Activated CD8-positive, alpha-beta T cell treated with anti-CD3 and anti-CD28 coated beads for 36 hours (primary cell): ENCODE data around the gene VDR. TPM values are rescaled to one million over a fixed set of nuclear protein-coding genes. Genes with fewer than 3 reads are reported as not detected.

ENCODE experiments used
- ATAC-seq: fragments of 200-7000 bp; cut with Tn5 transposase; one replicate; pipeline ENCODE4 v1.10.0; 2021; ENCODE audit warnings: mild to moderate bottlenecking, moderate library complexity
- CTCF ChIA-PET: fragments of 350-600 bp; sonication (Branson Sonifier 250); formaldehyde crosslinking; loops from one replicate; lab custom pipeline; 2021; ENCODE audit warnings: antibody characterized with exemption; lab: Charles Lee
- POLR2A ChIA-PET: fragments of 350-600 bp; sonication (Branson Sonifier 250); formaldehyde crosslinking; loops from one replicate; lab custom pipeline; 2021; ENCODE audit warnings: antibody characterized with exemption; lab: Charles Lee
- DNase-seq: peaks from one replicate; pipeline ENCODE4 v3.0.0-alpha.2; 2020
- H3K27ac Mint-ChIP-seq: one replicate; pipeline ENCODE4 v1.8.0; 2021; ENCODE audit warnings: mild to moderate bottlenecking, mixed read lengths
- H3K27me3 Mint-ChIP-seq: one replicate; pipeline ENCODE4 v1.8.0; 2021; ENCODE audit warnings: mixed read lengths
- H3K36me3 Mint-ChIP-seq: one replicate; pipeline ENCODE4 v1.8.0; 2021; ENCODE audit warnings: low read depth, mixed read lengths
- H3K4me1 Mint-ChIP-seq: one replicate; pipeline ENCODE4 v1.8.0; 2021; ENCODE audit warnings: low read depth, mixed read lengths
- H3K4me3 Mint-ChIP-seq: one replicate; pipeline ENCODE4 v1.8.0; 2021; ENCODE audit warnings: mild to moderate bottlenecking, moderate library complexity, mixed read lengths
- H3K9me3 Mint-ChIP-seq: one replicate; pipeline ENCODE4 v1.8.0; 2021; ENCODE audit warnings: mixed read lengths
- intact Hi-C: fragments of 100-400 bp; cut with micrococcal nuclease; formaldehyde crosslinking; loops from one replicate; pipeline ENCODE4 v1.10.0; 2022
- total RNA-seq, 2 experiments: library from RNA; stranded (reverse); gene quantifications; one replicate each; pipeline ENCODE4 v1.2.3, GENCODE V29; 2021
- TF ChIP-seq, protein P1 (sequence below): fragments of 200-600 bp; IDR thresholded peaks from one replicate; pipeline ENCODE4 v1.8.0; 2022; ENCODE audit warnings: antibody characterized with exemption, mild to moderate bottlenecking

The VDR gene
- 10 to 100 TPM; 84.6 to 86.4 TPM for total RNA-seq

DNA sequence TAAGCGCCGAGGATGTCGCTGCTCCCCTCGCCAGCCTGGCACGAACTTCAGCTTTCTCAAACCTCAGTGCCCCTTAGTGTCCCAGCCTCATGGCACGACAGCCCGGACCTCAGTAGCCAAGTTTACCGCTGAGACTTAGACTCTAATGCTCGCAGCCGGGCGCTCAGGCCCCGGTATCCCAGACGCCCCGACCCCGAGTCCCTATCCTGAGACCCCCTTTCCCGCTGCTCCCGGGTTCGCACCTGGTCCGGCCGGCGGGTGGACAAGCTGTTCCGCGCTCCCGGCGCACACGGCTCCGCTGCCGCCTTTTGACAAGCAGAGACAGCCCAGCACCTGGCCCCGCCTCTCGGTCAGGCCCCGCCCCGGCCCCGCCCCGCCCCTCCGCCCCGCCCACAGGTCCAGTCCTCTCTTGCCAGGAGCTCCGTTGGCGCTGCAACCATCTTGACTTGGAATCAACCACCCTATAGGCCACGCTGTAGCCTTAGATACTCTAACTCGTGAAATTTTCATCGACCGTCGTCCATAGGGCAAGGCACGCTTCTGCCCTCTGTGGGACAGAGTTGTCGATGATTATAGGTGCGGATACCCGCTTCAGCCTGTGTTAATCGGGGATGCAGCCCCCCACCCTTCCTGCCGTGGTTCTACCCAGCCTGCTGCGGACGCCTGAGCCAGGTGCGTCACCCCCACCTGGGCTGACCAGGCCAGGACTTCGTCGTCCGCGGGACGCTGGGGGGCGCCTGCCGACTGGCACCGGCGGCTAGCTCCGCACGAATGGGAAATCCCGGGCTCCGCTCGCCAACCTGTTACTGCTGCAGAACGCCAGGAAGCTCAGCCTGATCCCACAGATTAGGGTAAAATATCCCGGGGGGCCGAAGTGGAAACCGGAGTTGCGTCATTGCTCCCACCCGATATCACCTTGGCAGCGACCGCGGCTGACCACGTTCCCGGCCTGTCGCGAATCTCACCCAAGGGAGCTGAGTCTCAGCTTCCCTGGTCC lies at the start of gene VDR:
Gene VDR, minus strand, starts transcription at position 282 of the 997 bp plus-strand sequence. CDS start 25,881 bp downstream, outside the sequence.
- Mint-ChIP-seq H3K27me3 (peaks cover 20% of the 10 kb centered on the region), H3K4me3 (peak within 1 kb of the TSS; percentile 95), H3K9me3 (no peaks in the 10 kb centered on the region), H3K27ac (peak within 1 kb of the TSS; percentile 94), H3K36me3 (peaks cover 34% of the 10 kb centered on the region), H3K4me1 (peaks cover 43% of the 10 kb centered on the region)
- POLR2A ChIA-PET = interaction anchor here (0.7 to 3.7 kb wide), 12 partner anchors 9 to 183 kb away, joined by 3 to 57 read pairs (median 4); no protein-coding TSS in a partner anchor
- CTCF ChIA-PET = interaction anchor here (0.6 to 6.2 kb wide), 26 partner anchors 9 to 260 kb away, joined by 3 to 37 read pairs (median 4); partner anchors contain the start of gene TMEM106C
- TF ChIP-seq, protein P1, sequence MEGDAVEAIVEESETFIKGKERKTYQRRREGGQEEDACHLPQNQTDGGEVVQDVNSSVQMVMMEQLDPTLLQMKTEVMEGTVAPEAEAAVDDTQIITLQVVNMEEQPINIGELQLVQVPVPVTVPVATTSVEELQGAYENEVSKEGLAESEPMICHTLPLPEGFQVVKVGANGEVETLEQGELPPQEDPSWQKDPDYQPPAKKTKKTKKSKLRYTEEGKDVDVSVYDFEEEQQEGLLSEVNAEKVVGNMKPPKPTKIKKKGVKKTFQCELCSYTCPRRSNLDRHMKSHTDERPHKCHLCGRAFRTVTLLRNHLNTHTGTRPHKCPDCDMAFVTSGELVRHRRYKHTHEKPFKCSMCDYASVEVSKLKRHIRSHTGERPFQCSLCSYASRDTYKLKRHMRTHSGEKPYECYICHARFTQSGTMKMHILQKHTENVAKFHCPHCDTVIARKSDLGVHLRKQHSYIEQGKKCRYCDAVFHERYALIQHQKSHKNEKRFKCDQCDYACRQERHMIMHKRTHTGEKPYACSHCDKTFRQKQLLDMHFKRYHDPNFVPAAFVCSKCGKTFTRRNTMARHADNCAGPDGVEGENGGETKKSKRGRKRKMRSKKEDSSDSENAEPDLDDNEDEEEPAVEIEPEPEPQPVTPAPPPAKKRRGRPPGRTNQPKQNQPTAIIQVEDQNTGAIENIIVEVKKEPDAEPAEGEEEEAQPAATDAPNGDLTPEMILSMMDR = peak; percentile 31
- ATAC-seq (peak; percentile 82), DNase-seq (peak; percentile 81)
- intact Hi-C loops = no loop called here

DNA sequence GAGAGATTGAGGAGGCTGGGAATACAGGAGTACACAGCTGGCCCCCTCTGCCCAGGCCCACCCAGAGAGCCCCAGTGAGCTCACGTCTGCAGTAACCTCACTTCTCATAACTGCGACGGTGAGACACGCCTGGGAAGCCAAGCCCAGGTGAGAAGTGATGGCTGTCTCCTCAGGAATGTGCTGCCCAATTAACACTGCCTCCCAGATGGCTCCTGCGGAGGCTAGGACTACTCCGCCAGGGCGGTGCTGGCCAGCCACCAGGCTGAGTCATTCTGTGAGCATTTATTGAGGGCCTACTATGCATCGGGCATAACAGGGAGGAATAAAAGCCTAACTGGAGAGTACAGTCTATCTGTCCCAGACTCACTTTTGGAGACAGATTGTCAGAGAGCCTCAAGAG lies 49.3 kb upstream of the VDR start:
- H3K36me3 Mint-ChIP-seq = no peaks in the 10 kb centered on the region
- ChIA-PET CTCF (interaction anchor here (1.1 to 3.1 kb wide), 5 partner anchors 9 to 212 kb away, joined by 3 to 20 read pairs (median 3); partner anchors contain the start of genes TMEM106C and VDR), POLR2A (no interaction called here)
- no peaks in the 10 kb centered on the region for H3K27me3 Mint-ChIP-seq
- no peak overlapping the region for H3K27ac Mint-ChIP-seq
- H3K9me3 Mint-ChIP-seq = peaks cover 1% of the 10 kb centered on the region
- ATAC-seq = no peak
- DNase-seq = no peak
- TF ChIP-seq, protein P1 = no peak
- no peaks in the 10 kb centered on the region for H3K4me1 Mint-ChIP-seq
- no peak overlapping the region for H3K4me3 Mint-ChIP-seq
- intact Hi-C loops = no loop called here

DNA sequence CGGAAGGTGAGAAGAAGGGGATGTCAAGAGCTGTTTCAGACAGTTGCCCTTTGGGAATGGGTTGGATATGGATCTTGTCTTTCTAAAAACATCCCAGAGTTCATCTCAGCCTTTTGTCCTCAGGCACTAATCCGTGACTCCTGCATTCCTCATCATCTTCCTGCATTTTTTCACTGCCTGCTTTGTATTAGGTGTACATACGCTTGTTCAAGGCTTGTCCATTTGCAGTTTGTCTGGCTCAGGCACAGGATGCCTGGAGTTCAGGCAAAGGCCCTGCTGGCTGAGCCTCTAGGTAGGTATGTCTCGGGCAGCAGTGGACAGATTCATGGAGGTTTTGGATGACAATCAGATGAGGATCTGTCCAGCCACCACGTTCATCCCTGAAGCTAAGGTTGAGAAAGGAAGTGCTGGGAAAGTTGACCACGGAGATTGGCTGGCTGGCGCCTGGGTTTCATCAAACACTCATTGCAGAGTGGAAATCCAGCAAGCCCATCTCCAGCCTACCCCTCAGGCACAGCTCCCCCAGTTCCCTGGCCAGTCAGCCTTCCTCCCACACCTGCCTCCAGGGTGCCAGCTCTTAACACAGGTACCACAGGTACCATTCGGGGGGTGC lies 46.2 kb upstream of the VDR start:
- Mint-ChIP-seq H3K27me3 (peaks cover 2% of the 10 kb centered on the region), H3K4me1 (no peaks in the 10 kb centered on the region), H3K27ac (no peak overlapping the region), H3K36me3 (no peaks in the 10 kb centered on the region), H3K9me3 (no peaks in the 10 kb centered on the region), H3K4me3 (no peak overlapping the region)
- TF ChIP-seq, protein P1 = no peak
- CTCF ChIA-PET = interaction anchor here (1.3 to 4.7 kb wide), 7 partner anchors 13 to 112 kb away, joined by 3 to 19 read pairs (median 7); partner anchors contain the start of gene TMEM106C
- DNase-seq (no peak), ATAC-seq (no peak)
- intact Hi-C loops = no loop called here
- POLR2A ChIA-PET = interaction anchor here (0.6 to 1.0 kb wide), 4 partner anchors 23 to 149 kb away, joined by 3 read pairs; no protein-coding TSS in a partner anchor

DNA sequence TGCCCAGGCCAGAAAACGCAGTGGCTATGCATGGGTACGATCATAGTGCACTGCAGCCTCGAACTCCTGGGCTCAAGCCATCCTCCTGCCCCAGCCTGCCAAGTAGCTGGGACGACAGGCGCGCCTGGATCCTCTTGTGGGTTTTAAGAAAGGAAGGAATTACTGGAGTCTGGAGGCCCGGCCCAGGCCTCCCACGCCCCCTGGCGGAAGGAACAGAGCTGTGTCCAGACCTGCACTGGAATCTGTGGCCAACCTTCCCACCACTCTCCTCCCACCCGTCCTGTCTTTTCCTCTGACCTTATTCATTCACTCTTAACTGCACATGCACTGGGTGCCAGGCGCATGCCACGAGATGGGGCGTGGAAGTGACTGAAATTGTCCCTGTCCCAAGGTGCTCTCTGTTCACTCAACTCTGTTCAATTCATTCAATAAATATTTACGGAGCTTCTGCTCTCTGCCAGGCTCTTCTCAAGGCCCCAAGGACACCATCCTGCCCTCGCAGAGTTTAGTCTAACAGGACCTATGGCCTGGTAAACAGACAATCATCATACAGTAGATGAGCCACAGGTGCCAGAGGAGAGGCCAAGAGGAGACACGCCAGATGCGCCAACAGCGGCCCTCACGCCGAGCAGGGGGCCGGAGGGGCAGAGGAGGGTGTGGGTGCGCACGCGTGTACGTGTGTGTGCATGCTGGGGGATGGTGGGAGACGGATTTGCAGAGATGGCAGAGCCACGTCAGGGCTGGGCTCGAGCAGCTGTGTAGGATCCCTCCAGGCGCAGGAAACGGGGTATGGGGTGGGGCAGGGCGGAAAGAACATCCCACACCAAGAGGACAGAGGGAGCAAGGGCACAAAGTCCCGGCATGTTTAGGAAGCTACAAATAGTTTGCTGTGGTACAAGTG lies 44.9 kb upstream of the VDR start:
- intact Hi-C loops = loop anchor here (10.0 kb wide), 1 partner anchor 85 kb away; no protein-coding TSS in a partner anchor
- Mint-ChIP-seq H3K9me3 (no peaks in the 10 kb centered on the region), H3K4me1 (no peaks in the 10 kb centered on the region), H3K27ac (no peak overlapping the region), H3K4me3 (no peak overlapping the region), H3K36me3 (no peaks in the 10 kb centered on the region), H3K27me3 (peaks cover 5% of the 10 kb centered on the region)
- ChIA-PET CTCF (interaction anchor here (0.6 to 4.7 kb wide), 40 partner anchors 8 to 223 kb away, joined by 3 to 19 read pairs (median 4); partner anchors contain the start of genes TMEM106C and VDR), POLR2A (no interaction called here)
- DNase-seq (peak; percentile 65), ATAC-seq (peak; percentile 72)
- TF ChIP-seq, protein P1 = peak; percentile 88
